Keratinocyte (primary cell): ENCODE data around the gene ACAD11. TPM values are rescaled to one million over a fixed set of nuclear protein-coding genes. Genes with fewer than 3 reads are reported as not detected.

Source experiments
- DNase-seq: peaks from one replicate; pipeline ENCODE4 v3.0.0-alpha.2; 2011; ENCODE audit warnings: low read depth, missing footprints, low spot score
- FAIRE-seq: peaks from 2 replicates; lab custom pipeline; 2011; peaks lifted over from hg19 to GRCh38; lab: Jason Lieb, UNC
- H2AFZ ChIP-seq: 2 replicates; pipeline ENCODE4 v1.6.0; 2012; ENCODE audit warnings: low read length, control low read depth, inconsistent platforms; ENCODE audit not compliant: control insufficient read depth
- H3K27ac ChIP-seq: 2 replicates; pipeline ENCODE4 v1.5.1; 2011; ENCODE audit warnings: low read length; ENCODE audit not compliant: control insufficient read depth, insufficient read depth
- H3K27me3 ChIP-seq: 3 replicates; pipeline ENCODE4 v1.6.0; 2011; ENCODE audit warnings: low read length; ENCODE audit not compliant: control insufficient read depth, insufficient read depth; ENCODE audit errors: extremely low read depth
- H3K36me3 ChIP-seq, 2 experiments: 2 replicates in 1 of 2; 3 replicates in 1 of 2; pipeline ENCODE4 v1.5.1; 2011; ENCODE audit warnings: low read length in 2 of 2, mild to moderate bottlenecking in 1 of 2; ENCODE audit not compliant: control insufficient read depth in 2 of 2, insufficient read depth in 2 of 2; ENCODE audit errors: extremely low read depth in 1 of 2
- H3K4me1 ChIP-seq: 3 replicates; pipeline ENCODE4 v1.5.1; 2011; ENCODE audit warnings: low read length; ENCODE audit not compliant: control insufficient read depth, insufficient read depth; ENCODE audit errors: extremely low read depth
- H3K4me2 ChIP-seq: 3 replicates; pipeline ENCODE4 v1.6.0; 2011; ENCODE audit warnings: low read depth, low read length; ENCODE audit not compliant: control insufficient read depth, insufficient read depth; ENCODE audit errors: extremely low read depth
- H3K4me3 ChIP-seq, 3 experiments: fragments of 200-600 bp in 1 of 3; sonication (generic) in 1 of 3; 2 replicates in 2 of 3; 3 replicates in 1 of 3; pipeline ENCODE4 v1.5.1; 2011 to 2016; ENCODE audit warnings: low read length in 3 of 3, mild to moderate bottlenecking in 3 of 3, control low read depth in 2 of 3, inconsistent platforms in 1 of 3, low read depth in 1 of 3, mixed read lengths in 1 of 3, mixed run types in 1 of 3, moderate library complexity in 1 of 3; ENCODE audit not compliant: control insufficient read depth in 2 of 3, insufficient read depth in 2 of 3; ENCODE audit errors: extremely low read depth in 1 of 3
- H3K79me2 ChIP-seq: 2 replicates; pipeline ENCODE4 v1.6.0; 2012; ENCODE audit warnings: low read length; ENCODE audit not compliant: control insufficient read depth, insufficient read depth
- H3K9ac ChIP-seq: 3 replicates; pipeline ENCODE4 v1.6.0; 2011; ENCODE audit warnings: low read length; ENCODE audit not compliant: control insufficient read depth, insufficient read depth; ENCODE audit errors: extremely low read depth
- H3K9me1 ChIP-seq: 3 replicates; pipeline ENCODE4 v1.6.0; 2011; ENCODE audit warnings: low read length; ENCODE audit not compliant: control insufficient read depth, insufficient read depth; ENCODE audit errors: extremely low read depth
- H3K9me3 ChIP-seq: 2 replicates; pipeline ENCODE4 v1.5.1; 2012; ENCODE audit warnings: low read depth, low read length; ENCODE audit not compliant: control insufficient read depth
- H4K20me1 ChIP-seq: 3 replicates; pipeline ENCODE4 v1.6.0; 2011; ENCODE audit warnings: low read length; ENCODE audit not compliant: control insufficient read depth, insufficient read depth; ENCODE audit errors: extremely low read depth
- EZH2 ChIP-seq: IDR thresholded peaks from one replicate; pipeline ENCODE4 v1.6.1; 2012; ENCODE audit warnings: inconsistent platforms, mild to moderate bottlenecking, low read length, moderate library complexity
- dilution Hi-C: fragments of 300-500 bp; cut with MboI; formaldehyde crosslinking; loops from one replicate; pipeline ENCODE4 v1.7.0; 2020; ENCODE audit warnings: low sequenced_read_pairs; ENCODE audit not compliant: extremely low pct_ligation_motif_present
- polyA plus RNA-seq, 5 experiments: library from polyadenylated mRNA; depleted of rRNA in 3 of 5; stranded (reverse) in 3 of 5; stranded (forward) in 1 of 5; unstranded in 1 of 5; fragments of >200 nt; gene quantifications; 1 replicate in 1 of 5; 2 replicates in 3 of 5; 3 replicates in 1 of 5; pipeline versions ENCODE4 v1.2.1 to v1.2.3, GENCODE V29; 2011 to 2012; ENCODE audit warnings: missing spikeins in 2 of 5, low read depth in 1 of 5, low replicate concordance in 1 of 5
- TF ChIP-seq, protein P1 (sequence below), 3 experiments: IDR thresholded peaks in 1 of 3; conservative IDR thresholded peaks in 1 of 3; optimal IDR thresholded peaks in 1 of 3; 2 replicates in 2 of 3; 3 replicates in 1 of 3; pipeline versions ENCODE3 to v1.5.1; 2011; ENCODE audit warnings: low read length in 3 of 3, mild to moderate bottlenecking in 3 of 3, moderate library complexity in 2 of 3, control low read depth in 1 of 3, inconsistent platforms in 1 of 3; ENCODE audit not compliant: insufficient read depth in 2 of 3; ENCODE audit errors: extremely low read depth in 1 of 3

Gene ACAD11
- polyA plus RNA-seq, 1 donor (not counting 4 experiments of a cell fraction or from before 2014, with no cell fraction given), result 32.1 TPM

DNA sequence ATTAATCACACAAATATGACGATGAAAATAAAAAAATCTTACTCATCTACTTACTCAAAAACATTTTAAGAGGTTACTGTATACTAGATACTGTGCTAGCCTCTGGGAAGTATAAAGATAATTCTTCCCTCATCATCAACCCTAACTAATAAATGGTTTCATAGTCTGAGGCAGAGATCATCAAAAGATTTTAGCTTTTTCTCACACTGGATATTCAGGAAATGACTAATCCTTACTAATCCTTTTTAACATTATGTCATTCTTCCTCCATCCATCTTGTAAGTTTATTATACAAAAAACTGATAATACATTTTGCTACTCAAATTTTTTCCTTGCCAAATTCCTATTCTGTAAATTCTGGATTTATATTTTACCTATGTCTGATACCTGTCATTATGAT is 29.7 kb downstream of the ACAD11 start:
- DNase-seq (no peak), FAIRE-seq (peak; percentile 68)
- Histone ChIP-seq H3K9me1 (no peaks in the 10 kb centered on the region), H3K4me1 (peaks cover 15% of the 10 kb centered on the region), H3K4me2 (peak overlapping the region; percentile 37), H3K79me2 (no peaks in the 10 kb centered on the region), H3K9me3 (peaks cover 2% of the 10 kb centered on the region), H3K27ac (peak overlapping the region; percentile 77), H3K27me3 (no peaks in the 10 kb centered on the region), H3K4me3 (peak overlapping the region in 1 of 3 experiments; percentile 32), H4K20me1 (no peaks in the 10 kb centered on the region), H2AFZ (peak overlapping the region; percentile 49), H3K9ac (peak overlapping the region; percentile 9), H3K36me3 (peaks cover 2 to 9% of the 10 kb centered on the region in 2 experiments)
- no peak for TF ChIP-seq EZH2
- TF ChIP-seq, protein P1, sequence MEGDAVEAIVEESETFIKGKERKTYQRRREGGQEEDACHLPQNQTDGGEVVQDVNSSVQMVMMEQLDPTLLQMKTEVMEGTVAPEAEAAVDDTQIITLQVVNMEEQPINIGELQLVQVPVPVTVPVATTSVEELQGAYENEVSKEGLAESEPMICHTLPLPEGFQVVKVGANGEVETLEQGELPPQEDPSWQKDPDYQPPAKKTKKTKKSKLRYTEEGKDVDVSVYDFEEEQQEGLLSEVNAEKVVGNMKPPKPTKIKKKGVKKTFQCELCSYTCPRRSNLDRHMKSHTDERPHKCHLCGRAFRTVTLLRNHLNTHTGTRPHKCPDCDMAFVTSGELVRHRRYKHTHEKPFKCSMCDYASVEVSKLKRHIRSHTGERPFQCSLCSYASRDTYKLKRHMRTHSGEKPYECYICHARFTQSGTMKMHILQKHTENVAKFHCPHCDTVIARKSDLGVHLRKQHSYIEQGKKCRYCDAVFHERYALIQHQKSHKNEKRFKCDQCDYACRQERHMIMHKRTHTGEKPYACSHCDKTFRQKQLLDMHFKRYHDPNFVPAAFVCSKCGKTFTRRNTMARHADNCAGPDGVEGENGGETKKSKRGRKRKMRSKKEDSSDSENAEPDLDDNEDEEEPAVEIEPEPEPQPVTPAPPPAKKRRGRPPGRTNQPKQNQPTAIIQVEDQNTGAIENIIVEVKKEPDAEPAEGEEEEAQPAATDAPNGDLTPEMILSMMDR (optimal IDR thresholded peaks at IDR 0.05 in 1 of 3, IDR thresholded peaks at IDR 0.05 in 1 of 3, conservative IDR thresholded peaks at IDR 0.05 in 1 of 3; ENCODE audit: extremely low read depth in 1 of 3, insufficient read depth in 2 of 3, low read length in 3 of 3), result no peak
- dilution Hi-C loops, result no loop called here

DNA sequence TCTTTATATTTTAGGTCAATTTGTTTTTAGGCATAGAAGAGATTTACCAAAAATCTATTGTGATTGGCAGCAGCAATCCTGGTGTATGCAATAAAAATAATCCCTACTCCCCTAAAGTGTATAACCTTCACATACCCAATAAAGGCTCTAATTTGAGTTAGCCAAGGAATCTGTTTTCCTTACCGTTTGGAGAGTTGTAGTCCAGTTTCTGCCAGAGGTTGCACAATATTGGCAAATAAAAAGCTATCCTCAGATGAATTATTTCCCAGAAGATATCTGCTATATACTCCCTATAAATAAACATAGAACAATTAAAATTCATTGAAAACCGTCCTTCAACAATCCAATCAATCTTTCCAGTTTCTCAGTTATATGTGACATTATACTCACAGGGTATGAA is 31.5 kb downstream of the ACAD11 start:
- DNase-seq, result no peak
- Histone ChIP-seq H3K4me1 (peaks cover 24% of the 10 kb centered on the region), H3K9ac (no peak overlapping the region), H3K4me3 (no peak overlapping the region), H3K79me2 (no peaks in the 10 kb centered on the region), H3K27ac (no peak overlapping the region), H2AFZ (no peak overlapping the region), H3K4me2 (no peak overlapping the region), H3K9me1 (no peaks in the 10 kb centered on the region), H3K36me3 (peaks cover 3 to 9% of the 10 kb centered on the region in 2 experiments), H4K20me1 (no peaks in the 10 kb centered on the region), H3K27me3 (no peaks in the 10 kb centered on the region), H3K9me3 (peaks cover 2% of the 10 kb centered on the region)
- TF ChIP-seq, protein P1 (optimal IDR thresholded peaks at IDR 0.05 in 1 of 3, IDR thresholded peaks at IDR 0.05 in 1 of 3, conservative IDR thresholded peaks at IDR 0.05 in 1 of 3; ENCODE audit: extremely low read depth in 1 of 3, insufficient read depth in 2 of 3, low read length in 3 of 3), result no peak
- no peak for TF ChIP-seq EZH2
- dilution Hi-C loops, result no loop called here
- no peak for FAIRE-seq
